GM12875 (cell line): ENCODE measurements around the gene CTU2.
A peak's percentile ranks its signal among the peaks of the same experiment; 100 is the strongest.

ENCODE experiments used
- H3K4me3 ChIP-seq: one replicate; pipeline ENCODE4 v1.5.1; 2011; ENCODE audit warnings: low read depth, low read length, control low read depth
- TF ChIP-seq, protein P1 (sequence below): IDR thresholded peaks from 2 replicates; pipeline ENCODE4 v1.5.1; 2011; ENCODE audit warnings: low read depth, mild to moderate bottlenecking, control low read depth, inconsistent platforms, low read length, moderate library complexity, borderline replicate concordance; ENCODE audit not compliant: insufficient read depth

CTU2 gene

DNA sequence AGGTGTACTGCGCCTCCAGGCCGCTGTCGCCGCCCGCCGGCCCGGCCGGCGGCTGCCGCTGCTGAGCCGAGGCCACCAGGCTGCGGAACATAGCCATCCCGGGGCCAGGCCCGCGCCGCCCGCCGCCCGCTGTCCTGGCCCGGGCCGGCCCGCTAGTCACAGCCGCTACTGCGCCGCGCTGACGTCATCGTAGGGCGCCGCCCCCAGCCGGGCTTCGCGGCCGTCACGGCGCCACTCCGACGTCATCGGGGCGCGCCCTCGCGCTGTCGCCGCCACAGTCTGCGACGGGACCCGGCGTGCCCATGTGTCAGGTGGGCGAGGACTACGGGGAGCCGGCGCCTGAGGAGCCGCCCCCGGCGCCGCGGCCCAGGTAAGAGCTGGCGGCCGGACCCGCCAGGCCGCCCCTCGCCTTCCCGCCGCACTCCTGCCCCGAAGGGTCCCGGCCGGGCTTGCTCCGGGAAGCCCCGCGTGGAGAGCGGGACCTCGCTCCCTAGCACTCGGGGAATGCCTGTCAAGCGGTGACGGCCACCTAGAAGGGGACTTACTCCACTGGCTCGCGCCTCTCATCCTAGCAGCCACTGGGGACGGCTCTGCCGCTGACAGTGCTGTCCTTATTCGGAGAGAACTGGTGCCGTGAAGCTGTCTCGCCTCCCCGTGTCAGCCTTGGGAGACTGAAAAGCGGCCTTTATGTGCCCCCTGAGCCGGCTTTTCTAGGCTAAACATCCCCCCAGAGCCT lies at the start of gene CTU2, which contains the start of gene RNF166:
TSS of gene CTU2 (plus strand) at position 275 of the 736 bp plus-strand sequence. CDS start at position 303, 28 bp downstream.
TSS of gene RNF166 (minus strand) at position 180 of the 736 bp plus-strand sequence. CDS start at position 97, 83 bp downstream.
- TF ChIP-seq, protein P1, sequence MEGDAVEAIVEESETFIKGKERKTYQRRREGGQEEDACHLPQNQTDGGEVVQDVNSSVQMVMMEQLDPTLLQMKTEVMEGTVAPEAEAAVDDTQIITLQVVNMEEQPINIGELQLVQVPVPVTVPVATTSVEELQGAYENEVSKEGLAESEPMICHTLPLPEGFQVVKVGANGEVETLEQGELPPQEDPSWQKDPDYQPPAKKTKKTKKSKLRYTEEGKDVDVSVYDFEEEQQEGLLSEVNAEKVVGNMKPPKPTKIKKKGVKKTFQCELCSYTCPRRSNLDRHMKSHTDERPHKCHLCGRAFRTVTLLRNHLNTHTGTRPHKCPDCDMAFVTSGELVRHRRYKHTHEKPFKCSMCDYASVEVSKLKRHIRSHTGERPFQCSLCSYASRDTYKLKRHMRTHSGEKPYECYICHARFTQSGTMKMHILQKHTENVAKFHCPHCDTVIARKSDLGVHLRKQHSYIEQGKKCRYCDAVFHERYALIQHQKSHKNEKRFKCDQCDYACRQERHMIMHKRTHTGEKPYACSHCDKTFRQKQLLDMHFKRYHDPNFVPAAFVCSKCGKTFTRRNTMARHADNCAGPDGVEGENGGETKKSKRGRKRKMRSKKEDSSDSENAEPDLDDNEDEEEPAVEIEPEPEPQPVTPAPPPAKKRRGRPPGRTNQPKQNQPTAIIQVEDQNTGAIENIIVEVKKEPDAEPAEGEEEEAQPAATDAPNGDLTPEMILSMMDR = no peak
- H3K4me3 ChIP-seq = peak within 1 kb of the TSS; percentile 96

DNA sequence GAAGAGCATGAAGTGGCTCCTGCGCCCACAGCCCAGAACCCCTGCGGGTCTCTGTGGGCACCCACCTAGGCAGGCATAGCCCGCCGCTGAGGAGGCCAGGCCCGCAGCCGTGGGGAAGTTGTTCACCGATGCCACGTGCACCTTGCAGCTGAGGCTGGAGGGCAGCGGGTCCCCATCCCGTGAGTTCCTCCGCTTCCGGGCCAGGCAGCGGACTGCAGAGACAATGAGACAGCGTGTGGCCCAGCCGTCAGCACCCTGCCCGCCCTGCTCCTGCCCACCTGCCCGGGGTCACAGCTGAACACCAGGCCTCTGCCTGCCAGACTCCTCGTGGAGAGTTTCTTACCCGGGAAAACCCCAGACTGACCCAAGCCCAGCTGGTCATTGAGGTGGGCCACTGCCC lies 48.9 kb upstream of the CTU2 start:
- TF ChIP-seq, protein P1 = no peak

DNA sequence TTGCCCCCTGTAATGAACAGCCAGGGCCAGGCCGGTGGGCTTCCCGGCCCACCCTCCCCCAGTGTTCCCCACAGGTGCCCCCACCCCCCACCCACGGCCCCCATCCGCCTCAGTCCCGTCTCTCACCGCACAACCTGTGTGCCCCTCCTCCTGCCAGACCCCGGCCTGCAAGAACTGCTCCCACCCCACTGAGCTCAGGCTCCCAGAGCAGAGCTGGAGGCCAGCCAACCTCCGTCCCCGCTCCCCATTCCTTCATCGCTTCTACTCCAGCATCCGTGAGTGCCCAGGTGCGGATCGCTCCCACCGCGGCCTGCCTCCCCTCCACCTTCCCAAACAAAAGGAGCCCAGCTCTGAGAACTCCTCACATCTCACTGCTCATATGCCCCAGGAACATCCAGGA lies 47.6 kb upstream of the CTU2 start:
- TF ChIP-seq, protein P1 = no peak
- no peak overlapping the region for H3K4me3 ChIP-seq

More for the DNA sequence above, 48.9 kb upstream of the CTU2 start:
- H3K4me3 ChIP-seq = no peak overlapping the region

DNA sequence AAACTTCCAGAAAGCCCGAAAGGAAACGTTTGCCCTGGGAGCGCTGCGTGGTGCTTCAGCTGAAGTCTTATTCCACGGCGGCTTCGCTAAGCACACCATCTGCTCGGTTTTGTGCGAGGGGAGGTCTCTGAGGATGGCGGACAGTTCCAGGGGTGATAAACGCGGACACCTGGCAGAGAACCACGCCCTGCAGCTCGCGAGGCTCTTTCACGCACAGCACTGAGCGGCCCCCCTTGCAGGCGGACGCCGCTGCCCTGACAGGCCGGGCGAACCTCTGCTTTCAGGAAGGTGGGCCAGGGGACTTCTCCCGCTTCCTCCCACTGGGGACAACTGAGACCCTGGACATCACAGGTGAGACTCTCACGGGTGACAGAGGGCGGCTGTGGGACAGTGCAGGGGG lies 47.1 kb upstream of the CTU2 start:
- H3K4me3 ChIP-seq = no peak overlapping the region
- TF ChIP-seq, protein P1 = no peak

DNA sequence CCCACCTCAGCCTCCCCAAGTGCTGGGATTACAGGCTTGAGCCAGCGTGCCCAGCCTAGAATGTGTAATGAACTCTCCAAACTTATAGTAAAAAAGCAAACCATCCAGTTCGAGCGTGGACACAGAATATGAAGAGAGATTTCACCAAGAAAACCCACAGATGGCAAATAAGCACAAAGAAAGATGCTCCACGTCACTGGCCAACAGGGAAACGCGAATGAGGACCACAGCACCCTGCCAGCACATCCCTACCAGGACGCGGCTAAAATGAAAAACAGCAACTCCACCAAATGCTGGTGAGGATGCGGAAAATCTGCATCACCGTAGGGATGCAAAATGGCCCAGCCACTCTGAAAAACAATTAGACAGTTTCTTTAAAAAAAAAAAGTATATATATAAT lies 44.8 kb upstream of the CTU2 start:
- TF ChIP-seq, protein P1 = no peak
- no peak overlapping the region for H3K4me3 ChIP-seq

DNA sequence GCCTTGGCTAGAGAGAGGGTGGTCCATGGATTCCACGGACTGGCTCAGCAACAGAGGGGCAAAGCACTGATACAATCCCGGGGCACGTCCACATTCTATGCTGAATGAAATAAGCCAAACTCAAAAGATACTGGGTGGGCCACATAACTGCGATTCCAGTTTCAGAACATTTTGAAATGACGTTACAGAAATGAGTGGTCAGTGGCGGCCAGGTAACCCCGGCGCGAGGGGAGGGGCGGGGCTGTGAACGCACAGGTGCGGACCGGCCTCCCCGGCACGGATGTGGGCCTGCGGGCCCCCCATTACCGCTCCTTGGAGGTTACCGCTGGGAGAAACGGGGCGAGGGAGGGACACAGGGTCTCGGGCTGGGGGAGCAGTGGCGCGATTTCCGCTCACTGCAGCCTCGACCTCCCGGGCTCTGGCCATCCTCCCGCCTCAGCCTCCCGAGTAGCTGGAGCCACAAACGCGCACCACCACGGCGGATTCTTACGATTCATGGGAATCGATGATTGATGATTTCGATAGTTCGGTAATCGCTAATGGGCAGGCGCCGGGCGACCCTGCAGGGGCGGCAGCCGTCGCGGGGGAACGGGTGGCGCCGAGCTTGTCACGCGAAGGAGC lies 44.0 kb upstream of the CTU2 start:
- TF ChIP-seq, protein P1 = no peak
- peak overlapping the region; percentile 96 for H3K4me3 ChIP-seq
